Mucosa of rectum (tissue), 2 donors: ENCODE measurements around the gene PRKAG2.
"Not testable (repeated sequence)": the region's sequence is repeated elsewhere in the genome, so short reads cannot be mapped to it uniquely, and the experiment has no call there.

Experiments
- H3K27ac ChIP-seq, 2 donors: one replicate each; pipeline ENCODE4 v1.7.0; 2013; ENCODE audit warnings: inconsistent platforms in 2 of 2, low read depth in 2 of 2, low read length in 2 of 2
- H3K27me3 ChIP-seq, 2 donors: one replicate each; pipeline ENCODE4 v1.7.0; 2013; ENCODE audit warnings: low read length in 2 of 2; ENCODE audit not compliant: control insufficient read depth in 2 of 2, insufficient read depth in 2 of 2
- H3K36me3 ChIP-seq, 2 donors: one replicate each; pipeline ENCODE4 v1.7.0; 2013; ENCODE audit warnings: low read length in 2 of 2; ENCODE audit not compliant: control insufficient read depth in 2 of 2, insufficient read depth in 2 of 2
- H3K4me1 ChIP-seq, 2 donors: one replicate each; pipeline ENCODE4 v1.7.0; 2013; ENCODE audit warnings: low read length in 2 of 2, mild to moderate bottlenecking in 1 of 2; ENCODE audit not compliant: control insufficient read depth in 2 of 2, insufficient read depth in 2 of 2
- H3K4me3 ChIP-seq, 2 donors: one replicate each; pipeline ENCODE4 v1.7.0; 2013; ENCODE audit warnings: low read length in 2 of 2
- H3K9ac ChIP-seq, 2 donors: one replicate each; pipeline ENCODE4 v1.7.0; 2013; ENCODE audit warnings: low read length in 2 of 2, low read depth in 1 of 2, mild to moderate bottlenecking in 1 of 2
- H3K9me3 ChIP-seq, 2 donors: one replicate each; pipeline ENCODE4 v1.7.0; 2013; ENCODE audit warnings: low read length in 2 of 2; ENCODE audit not compliant: control insufficient read depth in 2 of 2
- donor health status: healthy.
- donor health status: Normal muscosa, but diverticular disease.

The PRKAG2 gene

GRCh38 chr7:151782598-151783448, 94.1 kb downstream of the PRKAG2 start:
- no peaks in the 10 kb centered on the region for H3K9me3 ChIP-seq
- no peak overlapping the region for H3K27ac ChIP-seq
- H3K27me3 ChIP-seq, result no peaks in the 10 kb centered on the region
- peak overlapping the region in 1 of 2 donors; percentile 10 for H3K9ac ChIP-seq
- H3K4me1 ChIP-seq, result no peaks in the 10 kb centered on the region
- H3K4me3 ChIP-seq, result peak overlapping the region in 1 of 2 donors; percentile 20
- H3K36me3 ChIP-seq, result peaks cover 13 to 18% of the 10 kb centered on the region in 2 donors

- H3K9ac ChIP-seq, H3K27ac ChIP-seq, H3K4me3 ChIP-seq, H3K27me3 ChIP-seq, H3K4me1 ChIP-seq, H3K9me3 ChIP-seq: not testable (repeated sequence)
- H3K36me3 ChIP-seq, result peaks cover 13 to 22% of the 10 kb centered on the region in 2 donors
These were observed 94.7 kb downstream of the PRKAG2 start for GRCh38 chr7:151782256-151782597.

GRCh38 chr7:151781161-151781845, 95.6 kb downstream of the PRKAG2 start:
- Histone ChIP-seq H3K36me3 (peaks cover 13 to 22% of the 10 kb centered on the region in 2 donors), H3K4me1 (no peaks in the 10 kb centered on the region), H3K27me3 (no peaks in the 10 kb centered on the region), H3K4me3 (no peak overlapping the region), H3K9ac (no peak overlapping the region), H3K9me3 (no peaks in the 10 kb centered on the region), H3K27ac (no peak overlapping the region)

- Histone ChIP-seq H3K36me3 (peaks cover 13 to 20% of the 10 kb centered on the region in 2 donors), H3K27ac (no peak overlapping the region), H3K27me3 (no peaks in the 10 kb centered on the region), H3K9ac (no peak overlapping the region), H3K4me1 (no peaks in the 10 kb centered on the region), H3K4me3 (no peak overlapping the region), H3K9me3 (no peaks in the 10 kb centered on the region)
These were observed 96.3 kb downstream of the PRKAG2 start for GRCh38 chr7:151780631-151781030.

GRCh38 chr7:151779678-151780077, 97.2 kb downstream of the PRKAG2 start:
- Histone ChIP-seq H3K27ac (no peak overlapping the region), H3K27me3 (no peaks in the 10 kb centered on the region), H3K4me1 (no peaks in the 10 kb centered on the region), H3K9me3 (no peaks in the 10 kb centered on the region), H3K9ac (no peak overlapping the region), H3K36me3 (peaks cover 16 to 22% of the 10 kb centered on the region in 2 donors), H3K4me3 (no peak overlapping the region)

- Histone ChIP-seq H3K9me3 (no peaks in the 10 kb centered on the region), H3K36me3 (peaks cover 16 to 22% of the 10 kb centered on the region in 2 donors), H3K4me1 (no peaks in the 10 kb centered on the region), H3K4me3 (no peak overlapping the region), H3K27me3 (no peaks in the 10 kb centered on the region), H3K27ac (no peak overlapping the region), H3K9ac (no peak overlapping the region)
These were observed 97.7 kb downstream of the PRKAG2 start for GRCh38 chr7:151779255-151779654.

- no peak overlapping the region for H3K4me3 ChIP-seq
- H3K27me3 ChIP-seq, result no peaks in the 10 kb centered on the region
- peaks cover 19 to 22% of the 10 kb centered on the region in 2 donors for H3K36me3 ChIP-seq
- no peaks in the 10 kb centered on the region for H3K4me1 ChIP-seq
- H3K9me3 ChIP-seq, result no peaks in the 10 kb centered on the region
- no peak overlapping the region for H3K9ac ChIP-seq
- H3K27ac ChIP-seq, result no peak overlapping the region
These were observed 98.8 kb downstream of the PRKAG2 start for GRCh38 chr7:151777908-151778670.

GRCh38 chr7:151777495-151777880, 99.4 kb downstream of the PRKAG2 start:
- no peak overlapping the region for H3K27ac ChIP-seq
- H3K27me3 ChIP-seq, result no peaks in the 10 kb centered on the region
- H3K4me3 ChIP-seq, result no peak overlapping the region
- H3K36me3 ChIP-seq, result peaks cover 19 to 22% of the 10 kb centered on the region in 2 donors
- H3K9me3 ChIP-seq, result no peaks in the 10 kb centered on the region
- H3K9ac ChIP-seq, result no peak overlapping the region
- H3K4me1 ChIP-seq, result no peaks in the 10 kb centered on the region

- H3K27me3 ChIP-seq, result no peaks in the 10 kb centered on the region
- no peak overlapping the region for H3K9ac ChIP-seq
- no peaks in the 10 kb centered on the region for H3K4me1 ChIP-seq
- no peak overlapping the region for H3K27ac ChIP-seq
- H3K36me3 ChIP-seq, result peaks cover 21 to 22% of the 10 kb centered on the region in 2 donors
- H3K9me3 ChIP-seq, result no peaks in the 10 kb centered on the region
- no peak overlapping the region for H3K4me3 ChIP-seq
These were observed 99.9 kb downstream of the PRKAG2 start for GRCh38 chr7:151776876-151777494.
